HG02973 (cell line): ENCODE measurements around the gene IFT122.
"Not testable (repeated sequence)": the region's sequence is repeated elsewhere in the genome, so short reads cannot be mapped to it uniquely, and the experiment has no call there.

Experiments used
- ATAC-seq: cut with Tn5 transposase; IDR thresholded peaks from one replicate; pipeline ENCODE4 v1.9.1; 2021; ENCODE audit warnings: moderate library complexity; ENCODE audit not compliant: unreplicated experiment

The IFT122 gene

GRCh38 chr3:129492691-129493090 is 52.7 kb downstream of the IFT122 start:
- no peak for ATAC-seq

GRCh38 chr3:129493206-129493605 is 53.2 kb downstream of the IFT122 start:
- ATAC-seq = no peak

GRCh38 chr3:129494499-129494898 is 54.5 kb downstream of the IFT122 start:
- ATAC-seq = not testable (repeated sequence)

- ATAC-seq = not testable (repeated sequence)
Observed at GRCh38 chr3:129495006-129495639, 55.1 kb downstream of the IFT122 start.

- not testable (repeated sequence) for ATAC-seq
Observed at GRCh38 chr3:129497876-129498275, 57.9 kb downstream of the IFT122 start.

- not testable (repeated sequence) for ATAC-seq
Observed at GRCh38 chr3:129498603-129499488, 58.8 kb downstream of the IFT122 start.

GRCh38 chr3:129499604-129500333 is 59.7 kb downstream of the IFT122 start:
- not testable (repeated sequence) for ATAC-seq

- ATAC-seq = no peak
Observed at GRCh38 chr3:129500334-129500658, 60.3 kb downstream of the IFT122 start.

GRCh38 chr3:129501630-129502029 is 61.6 kb downstream of the IFT122 start:
- ATAC-seq = no peak

- ATAC-seq = no peak
Observed at GRCh38 chr3:129502641-129503408, 62.8 kb downstream of the IFT122 start.

GRCh38 chr3:129503471-129504291 is 63.7 kb downstream of the IFT122 start:
- no peak for ATAC-seq

- ATAC-seq = no peak
Observed at GRCh38 chr3:129504471-129505100, 64.6 kb downstream of the IFT122 start.

GRCh38 chr3:129505341-129505740 is 65.3 kb downstream of the IFT122 start:
- no peak for ATAC-seq

GRCh38 chr3:129506231-129506742 is 66.3 kb downstream of the IFT122 start:
- no peak for ATAC-seq

GRCh38 chr3:129507181-129507831 is 67.3 kb downstream of the IFT122 start:
- ATAC-seq = no peak

GRCh38 chr3:129512595-129512994 is 72.6 kb downstream of the IFT122 start:
- no peak for ATAC-seq

- ATAC-seq = no peak
Observed at GRCh38 chr3:129513705-129514104, 73.7 kb downstream of the IFT122 start.

GRCh38 chr3:129514110-129514509 is 74.1 kb downstream of the IFT122 start:
- no peak for ATAC-seq

- ATAC-seq = no peak
Observed at GRCh38 chr3:129514563-129514962, 74.5 kb downstream of the IFT122 start.
